HG03558 (cell line): ENCODE data around the gene BNIP3.
"Not testable (repeated sequence)": the region's sequence is repeated elsewhere in the genome, so short reads cannot be mapped to it uniquely, and the experiment has no call there.

Experiments used
- ATAC-seq: cut with Tn5 transposase; IDR thresholded peaks from one replicate; pipeline ENCODE4 v1.9.1; 2021; ENCODE audit warnings: moderate number of reproducible peaks; ENCODE audit not compliant: unreplicated experiment; ENCODE audit errors: extremely low read depth

The BNIP3 gene

GRCh38 chr10:131959841-131960240, 21.9 kb downstream of the BNIP3 start:
- ATAC-seq, result no peak

- no peak for ATAC-seq
Observed at GRCh38 chr10:131955591-131956340, 26.0 kb downstream of the BNIP3 start.

- no peak for ATAC-seq
Observed at GRCh38 chr10:131954356-131954965, 27.3 kb downstream of the BNIP3 start.

- not testable (repeated sequence) for ATAC-seq
Observed at GRCh38 chr10:131949908-131950307, 31.8 kb downstream of the BNIP3 start.

DNA sequence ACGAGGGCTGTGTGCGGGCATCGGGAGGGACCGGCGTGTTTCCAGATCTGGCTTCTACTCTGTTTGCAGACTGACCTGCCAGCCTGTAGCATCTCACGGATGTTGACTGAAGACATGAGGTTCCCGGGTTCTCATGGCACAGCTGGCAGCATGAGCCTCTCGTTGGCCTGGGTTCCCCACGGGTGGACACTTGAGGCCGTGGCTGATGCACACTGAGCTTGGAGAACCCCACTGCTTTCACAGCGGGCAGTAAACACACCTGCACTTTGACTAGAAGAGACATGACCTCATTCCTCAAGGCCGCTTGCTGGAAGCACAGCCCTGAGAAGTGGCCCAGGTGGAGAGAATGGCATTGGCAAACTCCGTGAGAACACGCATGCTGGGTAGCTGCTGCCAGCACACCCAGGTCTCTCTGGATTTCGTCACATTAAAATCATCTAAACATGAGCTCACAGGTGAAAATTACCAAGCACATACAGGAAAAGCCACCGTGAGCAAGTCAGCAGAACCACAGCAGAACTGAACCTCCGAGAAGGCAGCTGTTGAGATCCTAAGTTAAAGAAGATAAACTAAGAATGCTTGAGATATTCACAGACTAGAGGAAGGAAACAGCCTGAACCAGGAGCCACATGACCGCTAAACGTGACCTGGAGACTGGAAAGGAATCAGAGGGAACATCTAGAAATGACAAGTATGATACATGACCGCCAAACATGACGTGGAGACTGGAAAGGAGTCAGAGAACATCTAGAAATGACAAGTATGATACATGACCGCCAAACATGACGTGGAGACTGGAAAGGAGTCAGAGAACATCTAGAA, 32.5 kb downstream of the BNIP3 start:
- ATAC-seq, result no peak

GRCh38 chr10:131948501-131948900, 33.2 kb downstream of the BNIP3 start:
- no peak for ATAC-seq

- no peak for ATAC-seq
Observed at GRCh38 chr10:131947631-131948347, 33.9 kb downstream of the BNIP3 start.

DNA sequence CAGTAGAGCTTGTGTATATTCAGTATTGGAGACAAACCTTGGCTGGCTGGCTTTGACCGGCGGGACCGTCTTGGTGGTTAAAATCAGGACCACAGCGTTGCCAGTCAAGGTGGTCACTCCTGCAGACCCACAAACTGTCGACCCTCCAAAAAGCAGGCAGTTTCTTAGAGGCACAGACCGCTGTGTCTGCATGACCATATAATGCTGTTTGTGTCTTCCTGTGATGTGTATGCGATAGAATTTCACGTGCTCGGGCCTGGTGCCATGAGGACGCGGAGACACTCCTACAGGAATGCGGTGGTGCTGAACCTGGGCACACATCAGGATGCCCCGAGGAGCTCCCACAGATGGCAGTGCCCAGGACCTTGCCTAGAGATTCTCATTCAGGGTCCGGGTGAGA, 34.8 kb downstream of the BNIP3 start:
- ATAC-seq, result no peak

GRCh38 chr10:131946321-131946751, 35.4 kb downstream of the BNIP3 start:
- ATAC-seq, result no peak

DNA sequence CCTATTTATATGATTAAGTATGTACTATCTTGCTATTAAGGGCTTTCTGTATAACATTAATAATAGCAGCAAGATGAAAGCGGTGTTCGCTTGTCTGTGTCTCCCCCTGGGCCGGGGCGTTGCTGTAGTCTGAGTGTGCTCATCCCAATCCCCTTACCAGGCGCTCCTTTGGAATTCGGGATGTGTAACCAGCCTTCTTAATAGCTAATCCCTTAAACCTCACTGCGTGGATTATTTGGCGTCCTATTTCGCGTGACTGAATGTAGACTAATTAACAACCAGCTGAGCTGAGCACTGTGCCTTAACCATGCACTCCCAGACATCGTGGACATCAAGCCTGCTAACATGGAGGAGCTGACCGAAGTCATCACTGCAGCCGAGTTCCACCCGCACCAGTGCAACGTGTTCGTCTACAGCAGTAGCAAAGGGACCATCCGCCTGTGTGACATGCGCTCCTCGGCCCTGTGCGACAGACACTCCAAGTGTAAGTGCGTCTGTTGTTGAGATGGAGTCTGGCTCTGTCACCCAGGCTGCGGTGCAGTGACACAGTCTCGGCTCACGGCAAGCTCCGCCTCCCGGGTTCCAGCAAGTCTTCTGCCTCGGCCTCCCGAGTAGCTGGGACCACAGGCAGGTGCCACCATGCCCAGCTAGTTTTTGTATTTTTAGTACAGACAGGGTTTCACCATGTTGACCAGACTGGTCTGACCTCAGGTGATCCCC, 36.6 kb downstream of the BNIP3 start:
- no peak for ATAC-seq

GRCh38 chr10:131944412-131944811, 37.3 kb downstream of the BNIP3 start:
- ATAC-seq, result no peak

GRCh38 chr10:131943021-131943814, 38.5 kb downstream of the BNIP3 start:
- ATAC-seq, result no peak

DNA sequence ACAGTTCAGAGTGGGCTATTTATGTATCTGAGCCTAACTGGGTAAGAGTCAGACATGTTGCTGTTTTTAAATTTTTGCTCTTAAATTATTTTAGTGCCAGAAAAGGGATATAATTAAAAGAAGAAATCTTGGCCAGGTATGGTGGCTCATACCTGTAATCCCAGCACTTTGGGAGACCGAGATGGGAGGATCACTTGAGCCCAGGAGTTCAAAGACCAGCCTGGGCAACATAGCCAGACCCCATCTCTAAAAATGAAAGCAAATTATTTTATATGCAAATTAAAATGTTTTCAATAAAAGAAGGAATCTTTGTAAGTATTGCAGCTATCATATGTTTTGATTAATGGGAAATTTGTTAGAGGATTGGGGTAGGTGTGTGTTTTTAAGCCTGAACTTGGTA, 39.3 kb downstream of the BNIP3 start:
- no peak for ATAC-seq

GRCh38 chr10:131938681-131939080, 43.0 kb downstream of the BNIP3 start:
- ATAC-seq, result no peak

DNA sequence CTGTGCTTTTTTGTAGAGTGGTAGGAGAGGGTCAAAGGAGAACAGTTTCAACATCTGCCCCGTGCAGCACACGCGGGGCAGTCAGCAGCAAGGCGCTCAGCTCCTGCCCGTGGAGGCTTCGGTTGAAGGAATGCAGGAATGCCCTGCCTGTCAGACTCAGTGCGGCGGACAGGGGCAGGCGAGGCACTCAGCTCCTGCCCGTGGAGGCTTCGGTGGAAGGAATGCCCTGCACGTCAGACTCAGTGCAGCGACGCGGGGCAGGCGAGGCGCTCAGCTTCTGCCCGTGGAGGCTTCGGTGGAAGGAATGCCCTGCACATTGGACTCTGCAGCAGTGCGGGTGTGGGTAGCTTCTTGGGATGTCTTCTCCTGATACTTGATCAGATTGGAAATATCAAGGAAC, 43.9 kb downstream of the BNIP3 start:
- ATAC-seq, result no peak

DNA sequence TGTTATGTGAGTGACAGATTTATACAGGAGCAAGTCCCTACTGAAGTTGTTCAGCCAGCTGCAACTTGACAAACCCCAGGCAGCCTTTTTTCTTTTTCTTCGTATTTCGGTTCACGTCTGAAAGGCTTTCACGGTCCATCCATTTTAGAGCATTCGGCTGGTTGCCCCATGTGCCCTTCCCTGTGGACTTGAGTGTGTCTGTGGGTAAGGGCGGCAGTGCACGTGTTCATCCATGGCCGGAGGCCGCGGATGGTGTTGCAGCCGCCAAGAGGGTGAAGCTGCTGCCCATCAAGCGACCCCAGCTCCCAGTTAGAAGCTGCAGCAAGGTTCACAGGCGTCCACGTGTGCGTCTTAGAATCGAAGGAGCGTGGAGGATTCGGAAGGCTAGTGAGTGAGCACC, 45.0 kb downstream of the BNIP3 start:
- ATAC-seq, result no peak

DNA sequence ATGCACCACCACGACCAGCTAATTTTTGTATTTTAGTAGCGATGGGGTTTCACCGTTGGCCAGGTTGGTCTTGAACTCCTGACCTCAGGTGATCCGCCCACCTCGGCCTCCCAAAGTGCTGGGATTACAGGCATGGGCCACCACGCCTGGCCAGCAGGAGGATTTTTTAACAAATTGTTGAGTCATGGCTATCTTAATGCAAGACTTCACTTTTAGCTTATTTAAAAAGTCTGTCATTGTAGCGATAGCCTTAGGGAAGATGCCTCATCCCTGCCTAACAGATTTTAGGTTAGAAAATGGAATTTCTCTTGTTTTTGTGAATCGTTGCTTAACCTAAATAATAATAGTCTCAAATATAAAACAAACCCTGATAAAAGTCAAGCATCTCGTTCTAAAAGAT, 45.4 kb downstream of the BNIP3 start:
- no peak for ATAC-seq

GRCh38 chr10:131935260-131935659, 46.5 kb downstream of the BNIP3 start:
- ATAC-seq, result no peak

DNA sequence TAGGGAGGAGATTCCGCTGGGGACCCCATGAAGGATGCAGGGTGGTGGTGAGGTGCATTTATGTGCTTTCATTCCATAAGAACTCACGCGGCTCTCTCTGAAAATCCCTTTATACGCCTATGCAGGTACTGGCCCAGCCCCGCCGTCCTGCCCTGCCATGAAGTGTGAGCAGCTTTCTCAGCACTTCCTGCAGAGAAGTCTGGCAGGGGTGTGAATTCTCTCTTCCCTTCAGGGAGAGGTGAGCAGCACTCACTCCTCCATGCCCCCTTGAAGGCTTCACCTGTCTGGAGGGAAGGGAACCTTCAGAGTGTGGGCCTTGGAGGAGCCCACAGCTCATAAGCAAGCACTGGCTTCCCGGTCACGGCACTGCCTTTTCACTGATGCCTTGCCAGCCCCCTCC, 47.0 kb downstream of the BNIP3 start:
- ATAC-seq, result no peak
